ENCODE results near the gene LEMD1. TPM values are rescaled to one million over a fixed set of nuclear protein-coding genes. Genes with fewer than 3 reads are reported as not detected.
"Not testable (repeated sequence)": the region's sequence is repeated elsewhere in the genome, so short reads cannot be mapped to it uniquely, and the experiment has no call there.

Gene LEMD1
- total and polyA plus RNA-seq, 2 donors, result not detected

- DNase-seq (ENCODE audit: extremely low spot score), result no peak
- no peaks in the 10 kb centered on the region for H3K4me1 ChIP-seq (ENCODE audit: insufficient read depth)
- H3K27ac ChIP-seq (ENCODE audit: low read depth), result no peak overlapping the region
- WGBS, result 87% methylated on average over 4 of the region's 4 CpGs
- no peak overlapping the region for H3K4me3 ChIP-seq (ENCODE audit: low read depth, low read length)
- H3K36me3 ChIP-seq (ENCODE audit: insufficient read depth), result no peaks in the 10 kb centered on the region
Observed at GRCh38 chr1:205398586-205398985, 23.3 kb downstream of the LEMD1 start.

GRCh38 chr1:205396967-205397616 lies 24.8 kb downstream of the LEMD1 start:
- no peak overlapping the region for H3K27ac ChIP-seq (ENCODE audit: low read depth)

GRCh38 chr1:205395616-205396015 lies 26.2 kb downstream of the LEMD1 start:
- no peak for DNase-seq (ENCODE audit: extremely low spot score)
- no peaks in the 10 kb centered on the region for H3K36me3 ChIP-seq (ENCODE audit: insufficient read depth)
- no peak overlapping the region for H3K4me3 ChIP-seq (ENCODE audit: low read depth, low read length)
- H3K4me1 ChIP-seq (ENCODE audit: insufficient read depth), result no peaks in the 10 kb centered on the region
- H3K27ac ChIP-seq (ENCODE audit: low read depth), result no peak overlapping the region
- 80% methylated on average over 3 of the region's 3 CpGs for WGBS

More at GRCh38 chr1:205396967-205397616, 24.8 kb downstream of the LEMD1 start:
- no peak for DNase-seq (ENCODE audit: extremely low spot score)
- Histone ChIP-seq H3K36me3 (ENCODE audit: insufficient read depth) (no peaks in the 10 kb centered on the region), H3K4me3 (ENCODE audit: low read depth, low read length) (no peak overlapping the region), H3K4me1 (ENCODE audit: insufficient read depth) (no peaks in the 10 kb centered on the region)
- 7% methylated on average over 6 of the region's 6 CpGs for WGBS

- Histone ChIP-seq H3K4me1 (ENCODE audit: insufficient read depth) (no peaks in the 10 kb centered on the region), H3K27ac (ENCODE audit: low read depth) (no peak overlapping the region), H3K4me3 (ENCODE audit: low read depth, low read length) (no peak overlapping the region), H3K36me3 (ENCODE audit: insufficient read depth) (no peaks in the 10 kb centered on the region)
- 83% methylated on average over 1 of the region's 1 CpG for WGBS
- DNase-seq (ENCODE audit: extremely low spot score), result no peak
Observed at GRCh38 chr1:205392650-205393049, 29.2 kb downstream of the LEMD1 start.

- no peak overlapping the region for H3K4me3 ChIP-seq (ENCODE audit: low read depth, low read length)
- no peak for DNase-seq (ENCODE audit: extremely low spot score)
- H3K27ac ChIP-seq (ENCODE audit: low read depth), result no peak overlapping the region
- no peaks in the 10 kb centered on the region for H3K36me3 ChIP-seq (ENCODE audit: insufficient read depth)
- WGBS, result 92% methylated on average over 7 of the region's 7 CpGs
- no peaks in the 10 kb centered on the region for H3K4me1 ChIP-seq (ENCODE audit: insufficient read depth)
Observed at GRCh38 chr1:205391386-205391785, 30.5 kb downstream of the LEMD1 start.

DNA sequence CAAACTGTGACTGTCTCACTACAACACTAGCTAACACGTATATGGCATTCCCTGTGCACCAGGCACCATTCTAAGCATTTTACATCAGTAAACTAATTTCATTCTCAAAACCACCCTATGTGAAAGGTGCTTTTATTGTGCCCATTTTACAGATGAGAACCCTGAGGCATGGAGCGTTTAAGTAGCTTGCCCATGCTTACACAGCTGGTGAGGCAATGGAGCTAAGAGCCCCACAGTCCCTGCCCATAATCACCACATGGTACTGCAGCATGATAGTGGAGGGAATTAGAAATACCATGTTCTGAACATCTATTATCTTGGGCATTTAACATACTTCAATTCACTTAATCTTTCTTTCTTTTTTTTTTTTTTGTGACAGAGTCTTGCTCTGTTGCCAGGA lies 34.0 kb downstream of the LEMD1 start:
- H3K4me1 ChIP-seq (ENCODE audit: insufficient read depth), result no peaks in the 10 kb centered on the region
- WGBS, result 94% methylated on average over 2 of the region's 2 CpGs
- no peak overlapping the region for H3K27ac ChIP-seq (ENCODE audit: low read depth)
- no peak for DNase-seq (ENCODE audit: extremely low spot score)
- no peak overlapping the region for H3K4me3 ChIP-seq (ENCODE audit: low read depth, low read length)
- no peaks in the 10 kb centered on the region for H3K36me3 ChIP-seq (ENCODE audit: insufficient read depth)

- H3K4me3 ChIP-seq (ENCODE audit: low read depth, low read length); DNase-seq (ENCODE audit: extremely low spot score); H3K4me1 ChIP-seq (ENCODE audit: insufficient read depth); H3K36me3 ChIP-seq (ENCODE audit: insufficient read depth); H3K27ac ChIP-seq (ENCODE audit: low read depth): not testable (repeated sequence)
- WGBS, result 85% methylated on average over 3 of the region's 3 CpGs
Observed at GRCh38 chr1:205382990-205383389, 38.9 kb downstream of the LEMD1 start.

- H3K4me1 ChIP-seq (ENCODE audit: insufficient read depth), result no peaks in the 10 kb centered on the region
- DNase-seq (ENCODE audit: extremely low spot score), result no peak
- H3K4me3 ChIP-seq (ENCODE audit: low read depth, low read length), result no peak overlapping the region
- H3K27ac ChIP-seq (ENCODE audit: low read depth), result no peak overlapping the region
- WGBS, result 66% methylated on average over 4 of the region's 4 CpGs
- H3K36me3 ChIP-seq (ENCODE audit: insufficient read depth), result no peaks in the 10 kb centered on the region
Observed at GRCh38 chr1:205382561-205382960, 39.3 kb downstream of the LEMD1 start.

DNA sequence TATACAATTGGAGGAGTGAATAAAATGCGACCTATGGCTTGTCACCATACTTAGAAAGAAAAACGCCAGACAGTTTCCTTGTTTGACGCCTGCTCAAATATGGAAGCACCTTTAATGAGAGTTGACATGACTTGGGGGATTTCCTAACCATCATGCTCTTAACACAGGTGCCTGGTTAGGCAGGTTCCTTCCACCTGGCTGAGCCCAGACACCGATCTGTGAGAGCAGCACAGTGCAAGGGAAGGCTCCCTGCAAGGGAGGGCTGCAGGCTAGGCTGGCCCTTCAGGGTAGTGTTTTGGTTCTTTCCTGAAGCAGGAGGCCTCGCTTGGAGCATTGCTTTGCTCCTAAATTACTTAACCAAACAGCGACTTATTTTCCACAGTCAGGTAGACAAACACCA lies 40.6 kb downstream of the LEMD1 start:
- no peaks in the 10 kb centered on the region for H3K4me1 ChIP-seq (ENCODE audit: insufficient read depth)
- WGBS, result 88% methylated on average over 6 of the region's 6 CpGs
- no peak overlapping the region for H3K27ac ChIP-seq (ENCODE audit: low read depth)
- no peak for DNase-seq (ENCODE audit: extremely low spot score)
- H3K4me3 ChIP-seq (ENCODE audit: low read depth, low read length), result no peak overlapping the region
- H3K36me3 ChIP-seq (ENCODE audit: insufficient read depth), result no peaks in the 10 kb centered on the region

DNA sequence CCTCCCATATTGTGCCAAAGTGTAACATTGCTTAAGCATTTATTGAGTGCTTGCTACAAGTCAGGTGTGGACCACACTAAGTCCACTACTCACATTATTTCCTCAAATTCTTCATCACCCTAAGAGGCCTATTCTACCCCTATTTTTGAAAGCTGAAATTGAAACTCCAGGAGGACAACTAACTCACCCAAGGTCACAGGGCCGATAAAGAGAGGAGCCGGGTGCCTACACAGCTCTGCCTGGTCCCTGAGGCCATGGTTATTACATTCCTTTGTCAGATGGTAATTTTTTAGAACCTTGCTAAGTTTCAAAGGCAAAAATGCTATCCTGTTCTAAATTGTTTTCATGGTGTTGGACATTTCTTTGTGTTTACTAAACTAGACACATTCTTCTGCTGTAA lies 41.0 kb downstream of the LEMD1 start:
- Histone ChIP-seq H3K4me1 (ENCODE audit: insufficient read depth) (no peaks in the 10 kb centered on the region), H3K27ac (ENCODE audit: low read depth) (no peak overlapping the region), H3K4me3 (ENCODE audit: low read depth, low read length) (no peak overlapping the region), H3K36me3 (ENCODE audit: insufficient read depth) (no peaks in the 10 kb centered on the region)
- no peak for DNase-seq (ENCODE audit: extremely low spot score)
- WGBS, result 42% methylated on average over 2 of the region's 2 CpGs

GRCh38 chr1:205379056-205379455 lies 42.8 kb downstream of the LEMD1 start:
- 70% methylated on average over 8 of the region's 8 CpGs for WGBS
- H3K4me1 ChIP-seq (ENCODE audit: insufficient read depth), result no peaks in the 10 kb centered on the region
- H3K4me3 ChIP-seq (ENCODE audit: low read depth, low read length), result no peak overlapping the region
- no peaks in the 10 kb centered on the region for H3K36me3 ChIP-seq (ENCODE audit: insufficient read depth)
- H3K27ac ChIP-seq (ENCODE audit: low read depth), result no peak overlapping the region
- DNase-seq (ENCODE audit: extremely low spot score), result no peak

GRCh38 chr1:205377355-205377754 lies 44.5 kb downstream of the LEMD1 start:
- DNase-seq (ENCODE audit: extremely low spot score), result no peak
- 96% methylated on average over 3 of the region's 3 CpGs for WGBS

GRCh38 chr1:205376739-205377138 lies 45.1 kb downstream of the LEMD1 start:
- no peaks in the 10 kb centered on the region for H3K36me3 ChIP-seq (ENCODE audit: insufficient read depth)
- no peak overlapping the region for H3K27ac ChIP-seq (ENCODE audit: low read depth)
- no peak overlapping the region for H3K4me3 ChIP-seq (ENCODE audit: low read depth, low read length)
- H3K4me1 ChIP-seq (ENCODE audit: insufficient read depth), result no peaks in the 10 kb centered on the region
- no peak for DNase-seq (ENCODE audit: extremely low spot score)
- 51% methylated on average over 4 of the region's 4 CpGs for WGBS

More at GRCh38 chr1:205377355-205377754, 44.5 kb downstream of the LEMD1 start:
- Histone ChIP-seq H3K4me3 (ENCODE audit: low read depth, low read length) (no peak overlapping the region), H3K27ac (ENCODE audit: low read depth) (no peak overlapping the region), H3K4me1 (ENCODE audit: insufficient read depth) (no peaks in the 10 kb centered on the region), H3K36me3 (ENCODE audit: insufficient read depth) (no peaks in the 10 kb centered on the region)

GRCh38 chr1:205375835-205376545 lies 45.9 kb downstream of the LEMD1 start:
- Histone ChIP-seq H3K27ac (ENCODE audit: low read depth) (no peak overlapping the region), H3K4me1 (ENCODE audit: insufficient read depth) (no peaks in the 10 kb centered on the region), H3K4me3 (ENCODE audit: low read depth, low read length) (no peak overlapping the region), H3K36me3 (ENCODE audit: insufficient read depth) (no peaks in the 10 kb centered on the region)
- DNase-seq (ENCODE audit: extremely low spot score), result no peak
- 27% methylated on average over 6 of the region's 6 CpGs for WGBS

All from urinary bladder (tissue), 4 donors.